ENCODE data around the gene FIZ1.
"Not testable (repeated sequence)": the region's sequence is repeated elsewhere in the genome, so short reads cannot be mapped to it uniquely, and the experiment has no call there.

The FIZ1 gene

DNA sequence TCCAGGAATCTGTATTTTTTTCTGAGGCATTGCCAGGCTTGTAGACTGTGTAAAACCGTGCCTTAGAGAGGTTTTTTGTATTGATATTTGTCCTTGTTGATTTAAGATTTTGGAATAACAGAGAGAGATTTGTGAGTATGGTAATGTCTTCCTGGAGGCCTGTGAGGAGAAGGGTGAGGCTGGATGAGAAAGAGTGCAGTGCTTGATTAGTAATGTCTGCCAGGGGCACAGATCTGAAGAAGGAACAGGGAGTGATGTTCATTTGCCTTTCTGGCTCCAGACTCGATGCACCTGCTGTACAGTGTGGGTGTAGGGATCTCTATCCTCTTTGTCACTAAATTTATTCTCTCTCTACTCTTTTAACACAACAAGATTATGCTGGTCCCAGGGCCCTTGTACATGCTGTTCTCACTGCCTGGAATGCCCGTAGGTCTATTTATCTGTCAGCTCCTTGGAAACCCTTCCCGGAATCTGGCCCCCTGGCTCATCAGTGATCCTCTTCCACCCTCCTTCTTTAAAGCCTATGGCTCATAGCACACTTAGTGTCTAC is 4.2 kb downstream of the FIZ1 start:
- no peak for DNase-seq (ENCODE audit: low read depth)

DNA sequence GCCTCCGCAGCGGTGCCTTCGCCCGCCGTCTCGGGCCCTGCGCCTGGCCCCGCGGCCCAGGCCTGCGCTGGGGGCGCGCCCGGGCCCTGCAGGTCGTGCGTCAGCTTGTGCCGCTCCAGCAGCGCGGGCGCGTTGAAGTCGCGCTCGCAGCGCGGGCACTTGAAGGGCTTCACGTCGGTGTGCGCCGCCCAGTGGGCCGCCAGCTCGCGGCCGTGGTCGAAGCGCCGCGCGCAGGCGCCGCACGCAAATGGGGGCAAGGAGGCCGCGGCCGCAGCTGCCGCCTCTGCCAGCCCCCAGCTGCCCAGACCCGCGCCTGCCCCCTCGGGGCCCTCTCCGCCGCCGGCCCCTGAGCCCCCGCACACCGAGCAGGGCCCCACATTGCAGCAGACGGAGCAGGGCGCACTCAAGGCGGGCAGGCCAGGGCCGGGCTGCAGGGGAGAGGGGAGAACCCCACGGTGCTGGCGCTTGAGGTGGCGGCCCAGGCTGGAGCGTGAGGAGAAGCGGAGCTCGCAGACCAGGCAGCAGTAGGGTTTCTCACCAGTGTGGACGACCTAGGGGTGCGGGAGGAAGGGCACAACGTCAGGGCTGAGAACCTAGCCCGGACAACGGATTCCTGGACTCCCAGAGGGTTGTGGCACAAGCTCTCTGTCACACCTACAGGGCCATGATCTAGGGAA is 6.1 kb downstream of the FIZ1 start:
- no peak for DNase-seq (ENCODE audit: low read depth)

DNA sequence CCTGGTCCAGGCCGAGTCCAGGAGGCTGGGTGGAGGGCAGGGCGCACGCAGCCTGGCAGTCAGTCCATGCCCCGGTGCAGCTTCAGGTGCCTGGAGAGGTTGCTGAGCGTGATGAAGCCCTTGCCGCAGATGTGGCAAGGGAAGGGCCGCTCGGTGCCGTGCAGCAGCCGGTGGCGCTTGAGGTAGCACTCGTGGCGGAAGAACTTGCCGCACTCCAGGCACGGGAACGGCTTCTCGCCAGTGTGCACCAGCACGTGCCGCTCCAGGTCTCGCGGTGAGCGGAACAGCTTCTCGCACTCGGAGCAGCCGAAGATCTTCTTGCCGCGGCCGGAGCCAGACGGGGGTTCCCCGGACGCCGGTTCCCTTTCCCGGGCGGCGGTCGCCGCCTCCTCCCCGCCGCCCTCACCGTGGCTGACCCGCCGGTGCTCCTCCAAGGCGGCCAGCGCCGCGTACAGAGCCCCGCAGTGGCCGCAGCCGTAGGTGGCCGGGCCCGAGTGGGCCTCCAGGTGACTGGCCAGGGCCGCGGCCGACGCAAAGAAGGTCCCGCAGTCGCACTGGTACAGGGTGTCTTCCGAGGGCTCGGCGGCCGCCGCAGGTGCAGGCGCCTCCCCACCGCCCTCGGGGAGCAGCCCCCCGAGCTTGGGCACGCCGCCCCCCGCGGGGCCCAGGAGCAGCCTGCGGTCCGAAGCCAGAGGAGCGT is 6.8 kb downstream of the FIZ1 start:
- DNase-seq (ENCODE audit: low read depth) = no peak

DNA sequence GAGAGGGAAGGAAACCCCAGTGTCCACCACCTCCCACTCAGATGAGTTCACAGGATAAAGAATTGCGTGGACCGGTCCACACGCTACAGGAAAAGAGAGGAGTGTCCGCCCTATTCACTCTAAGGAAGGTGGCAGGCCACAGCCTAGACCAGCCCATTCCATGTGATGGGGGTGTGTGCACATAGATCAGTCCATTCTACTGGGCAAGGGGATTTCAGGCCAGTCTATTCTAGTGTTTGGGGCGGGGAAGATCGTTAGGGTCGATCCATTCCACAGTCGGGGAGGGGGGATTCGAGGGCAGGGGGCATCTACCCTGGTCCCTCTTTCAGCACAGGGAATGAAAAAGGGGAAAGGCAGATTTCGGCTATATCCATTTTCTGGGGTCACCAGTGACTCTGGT is 7.8 kb downstream of the FIZ1 start:
- DNase-seq (ENCODE audit: low read depth) = no peak

DNA sequence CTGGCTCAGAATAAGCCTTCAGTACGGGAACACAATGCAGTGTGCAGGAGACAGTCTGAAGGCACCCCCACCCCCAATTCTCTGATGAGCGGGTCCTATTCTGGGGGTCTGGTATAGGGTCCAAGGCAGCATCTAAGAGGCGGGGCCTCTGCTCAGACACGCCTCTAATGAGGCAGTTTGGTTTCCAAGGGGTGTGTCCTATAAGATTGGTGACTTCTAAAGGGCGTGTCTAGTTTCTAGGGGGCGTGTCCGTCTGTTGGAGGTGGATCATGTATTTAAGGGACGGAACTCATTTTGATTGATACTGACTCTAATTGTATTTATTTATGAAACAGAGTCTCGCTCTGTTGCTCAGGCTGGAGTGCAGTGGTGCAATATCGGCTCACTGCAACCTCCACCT is 8.7 kb downstream of the FIZ1 start:
- no peak for DNase-seq (ENCODE audit: low read depth)

DNA sequence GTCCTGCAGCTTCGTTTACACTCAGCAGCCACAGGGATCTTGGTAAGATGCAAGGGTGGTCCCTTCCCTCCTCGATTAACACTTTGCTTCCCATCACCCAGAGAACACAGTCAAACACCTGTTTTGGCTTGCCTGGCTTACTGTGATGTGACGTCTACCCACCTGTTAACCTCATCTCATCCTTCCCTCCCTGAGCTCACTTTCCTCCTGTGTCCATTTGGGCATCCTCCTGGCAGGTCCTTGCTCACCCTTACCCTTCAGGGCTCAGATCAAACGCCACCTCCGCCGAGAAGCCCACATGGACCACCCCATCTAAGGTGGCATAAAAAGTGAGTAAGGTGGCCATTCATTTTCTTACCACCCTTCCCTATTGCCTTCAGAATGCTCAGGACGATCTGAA is 9.2 kb downstream of the FIZ1 start:
- DNase-seq (ENCODE audit: low read depth) = no peak

DNA sequence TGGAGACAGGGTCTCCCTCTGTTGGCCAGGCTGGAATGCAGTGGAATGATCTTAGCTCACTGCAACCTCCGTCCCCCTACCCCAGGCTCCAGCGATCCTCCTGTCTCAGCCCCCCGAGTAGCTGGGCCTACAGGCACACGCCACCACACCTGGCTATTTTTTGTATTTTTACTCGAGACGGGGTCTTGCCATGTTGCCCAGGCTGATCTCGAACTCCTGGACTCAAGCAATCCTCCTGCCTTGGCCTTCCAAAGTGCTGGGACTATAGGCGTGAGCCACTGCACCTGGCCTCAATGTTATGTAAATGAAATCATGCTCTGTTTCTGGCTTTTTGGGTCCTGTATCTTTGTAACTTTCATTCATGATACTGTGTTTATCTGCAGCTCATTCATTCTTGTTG is 10.6 kb downstream of the FIZ1 start:
- no peak for DNase-seq (ENCODE audit: low read depth)

DNA sequence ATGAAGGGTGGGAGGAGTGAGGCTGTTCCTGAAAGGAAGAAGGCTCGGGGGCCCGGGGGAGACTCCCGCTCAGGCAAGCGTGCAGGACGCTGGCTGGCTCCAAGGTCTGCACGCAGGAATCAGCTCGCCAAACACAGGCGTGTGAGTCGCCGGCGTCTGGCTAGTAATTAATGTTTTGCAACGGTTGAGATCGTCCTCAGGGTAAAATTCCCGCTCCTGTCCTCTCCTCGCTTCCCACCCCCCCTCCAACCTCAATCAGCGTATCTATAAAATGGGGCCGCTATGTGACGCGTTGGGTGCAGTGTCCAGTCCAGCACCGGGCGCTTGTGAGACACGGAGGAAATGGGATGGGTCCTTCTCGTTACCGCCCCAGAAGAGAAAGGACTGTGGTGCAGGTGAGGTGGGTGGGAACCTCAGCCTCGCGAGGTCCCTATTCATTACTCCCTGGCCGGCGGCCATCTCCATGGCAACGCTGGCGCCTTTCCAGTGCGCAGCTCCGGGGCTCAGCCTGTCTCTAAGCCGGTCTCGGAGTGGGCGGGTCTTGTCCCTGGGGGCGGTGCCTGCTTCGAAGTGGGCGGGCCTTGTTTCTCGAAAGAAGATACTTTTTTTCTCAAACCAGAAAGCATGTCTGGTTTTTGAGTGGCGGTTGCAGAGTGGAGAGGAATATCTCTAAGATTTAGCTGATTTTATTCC is 12.2 kb downstream of the FIZ1 start:
- DNase-seq (ENCODE audit: low read depth) = peak; percentile 82

DNA sequence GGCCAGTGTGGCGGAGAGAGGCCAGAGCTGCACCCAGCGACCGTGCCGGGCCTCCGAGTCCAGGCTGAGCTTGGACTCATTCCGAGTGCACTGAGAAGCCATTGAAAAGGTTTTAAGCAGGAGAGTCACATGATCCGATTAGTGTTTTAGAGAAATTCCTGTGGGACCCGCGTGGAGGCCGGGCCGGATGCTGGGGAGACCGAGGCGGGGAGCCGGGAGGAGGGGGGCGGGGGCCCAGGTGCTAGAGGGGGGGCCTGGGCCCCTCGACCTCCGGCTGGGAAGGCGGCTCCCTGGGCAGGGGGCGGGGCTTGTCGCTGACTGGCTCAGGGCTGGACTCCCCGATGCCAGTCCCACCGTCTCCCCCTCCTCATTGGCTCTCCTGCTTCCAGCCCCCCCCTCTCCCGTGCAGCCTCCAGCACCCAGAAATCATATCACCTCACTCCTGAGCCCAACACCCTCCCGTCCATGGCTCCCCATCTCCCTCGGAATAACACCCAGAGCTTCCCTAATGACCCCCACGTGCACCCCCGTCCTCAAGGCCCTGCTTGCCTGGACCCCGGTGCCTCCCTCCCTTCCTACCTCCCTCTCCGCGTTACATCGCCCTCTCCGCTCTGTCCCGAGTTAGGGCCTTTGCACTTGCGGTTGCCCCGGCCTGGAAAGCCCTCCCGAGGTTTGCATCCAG is 13.5 kb downstream of the FIZ1 start:
- no peak for DNase-seq (ENCODE audit: low read depth)

DNA sequence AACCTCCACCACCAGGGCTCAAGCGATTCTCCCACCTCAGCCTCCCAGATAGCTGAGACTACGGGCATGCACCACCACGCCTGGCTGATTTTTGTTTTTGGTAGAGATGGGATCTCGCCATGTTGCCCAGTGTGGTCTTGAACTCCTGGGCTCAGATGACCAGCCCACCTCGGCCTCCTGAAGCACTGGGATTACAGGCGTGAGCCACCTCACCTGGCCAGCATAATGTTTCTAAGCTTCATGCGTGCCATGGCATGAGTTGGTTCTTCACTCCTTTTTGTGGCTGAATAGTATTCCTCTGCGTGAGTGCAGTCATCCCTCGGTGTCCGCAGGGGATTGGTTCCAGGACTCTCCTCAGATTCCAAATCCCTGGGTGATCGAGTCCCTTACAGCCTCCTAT is 14.4 kb downstream of the FIZ1 start:
- no peak for DNase-seq (ENCODE audit: low read depth)

DNA sequence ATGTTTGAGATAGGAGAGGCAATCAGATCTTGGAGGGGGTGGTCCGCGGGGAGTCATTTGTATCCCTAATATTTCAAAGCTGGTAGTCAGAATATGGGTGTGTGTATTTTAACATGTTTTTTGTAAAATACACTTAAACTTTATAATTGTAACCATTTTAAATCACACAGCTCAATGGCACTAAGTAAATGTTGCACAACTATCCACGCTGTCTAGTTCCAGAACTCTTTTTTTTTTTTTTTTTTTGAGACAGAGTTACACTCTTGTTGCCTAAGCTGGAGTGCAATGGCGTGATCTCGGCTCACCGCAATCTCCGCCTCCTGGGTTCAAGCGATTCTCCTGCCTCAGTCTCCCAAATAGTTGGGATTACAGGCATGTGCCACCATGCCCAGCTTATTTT is 15.4 kb downstream of the FIZ1 start:
- DNase-seq (ENCODE audit: low read depth) = not testable (repeated sequence)

DNA sequence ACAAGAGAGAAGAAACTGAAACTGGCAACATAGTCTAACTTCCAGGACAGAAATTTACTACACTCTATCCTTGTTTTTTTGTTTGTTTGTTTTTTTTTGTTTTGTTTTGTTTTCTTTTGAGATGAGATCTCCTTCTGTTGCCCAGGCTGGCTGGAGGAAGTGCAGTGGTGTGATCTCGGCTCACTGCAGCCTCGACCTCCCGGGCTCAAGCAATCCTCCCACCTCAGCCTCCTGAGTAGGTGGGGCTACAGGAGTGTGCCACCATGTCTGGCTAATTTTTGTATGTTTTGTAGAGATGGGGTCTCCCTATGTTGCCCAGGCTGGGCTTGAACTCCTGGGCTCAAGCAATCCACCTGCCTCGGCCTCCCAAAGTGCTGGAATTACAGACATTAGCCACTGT is 17.0 kb downstream of the FIZ1 start:
- not testable (repeated sequence) for DNase-seq (ENCODE audit: low read depth)

DNA sequence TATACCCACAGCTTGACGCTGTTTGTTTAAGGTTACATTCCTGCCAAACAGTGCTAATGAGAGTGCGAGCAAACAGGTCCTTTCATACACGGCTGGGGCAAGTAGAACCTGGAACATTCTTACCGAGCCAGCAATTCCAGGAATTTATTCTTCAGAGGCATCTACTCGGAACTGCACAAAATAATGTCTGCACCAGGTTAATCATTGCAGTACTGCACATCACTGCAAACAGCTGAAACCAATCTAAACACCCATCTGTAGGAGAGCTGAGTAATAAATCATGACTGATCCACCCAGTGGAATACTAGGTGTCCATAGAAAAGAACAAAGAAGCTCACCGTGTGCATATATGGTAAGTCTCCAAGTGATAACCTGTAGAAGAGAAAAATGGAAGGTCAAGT is 17.5 kb downstream of the FIZ1 start:
- DNase-seq (ENCODE audit: low read depth) = no peak

DNA sequence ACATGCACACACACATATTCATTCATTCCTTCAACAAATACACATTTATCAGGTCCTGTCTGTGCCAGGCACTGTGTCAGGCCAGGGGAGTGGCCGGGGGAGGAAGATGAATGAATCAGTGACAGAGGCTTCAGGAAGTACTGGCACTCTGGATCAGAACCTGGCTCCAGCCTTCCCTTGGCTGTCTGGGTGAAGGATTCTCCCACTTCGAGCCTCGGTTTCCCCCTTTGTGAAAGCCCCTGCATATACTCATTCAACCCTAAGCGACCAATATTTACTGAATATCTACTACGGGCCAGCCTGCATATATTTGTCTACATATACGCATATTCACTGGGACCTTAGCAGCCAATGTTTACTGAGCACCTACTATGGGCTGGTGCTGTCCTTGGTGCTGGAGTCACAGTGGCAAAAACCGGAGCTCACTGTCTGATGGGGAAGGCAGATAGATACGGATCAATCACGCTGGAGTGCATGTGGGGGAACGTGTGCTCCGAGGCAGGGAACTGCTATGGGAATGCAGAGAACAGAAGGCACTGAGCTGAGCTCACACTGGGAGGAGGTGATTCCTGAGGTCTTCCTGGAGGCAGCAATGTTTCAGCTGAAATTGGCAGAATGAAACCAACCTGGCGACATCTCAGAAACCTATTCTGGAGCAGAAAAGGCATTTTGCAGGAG is 18.0 kb downstream of the FIZ1 start:
- no peak for DNase-seq (ENCODE audit: low read depth)

DNA sequence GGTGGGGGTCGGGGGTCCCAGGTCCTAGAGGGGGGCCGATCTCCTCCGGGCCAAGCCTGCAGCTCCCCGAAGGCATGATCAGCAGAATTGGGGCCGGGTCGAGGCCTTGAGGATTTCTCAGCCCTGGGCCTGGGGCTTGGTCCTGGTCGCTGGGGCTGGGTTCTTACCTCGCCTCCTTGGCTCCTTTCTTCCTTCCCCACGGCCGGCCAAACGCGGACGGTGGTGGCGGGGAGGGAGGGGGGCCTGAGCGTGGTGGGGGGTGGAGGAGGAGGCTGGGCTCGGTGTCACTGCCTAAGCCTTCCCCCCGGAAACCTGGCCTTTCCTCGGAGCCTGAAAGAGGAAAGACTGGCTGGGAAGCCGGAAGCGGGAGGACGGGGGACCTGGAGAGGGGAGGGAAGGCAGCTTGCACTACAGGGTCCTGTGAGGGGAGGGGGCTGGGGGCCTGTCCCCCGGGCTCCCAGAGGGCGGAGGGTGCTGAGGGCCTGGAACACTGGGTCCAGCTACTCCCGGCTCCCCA is 18.6 kb downstream of the FIZ1 start, which contains the start of gene ZNF579:
TSS of gene ZNF579 (minus strand) at position 221 of the 517 bp plus-strand sequence. CDS start 1,209 bp downstream, outside the sequence.
- peak; percentile 56 for DNase-seq (ENCODE audit: low read depth)

DNA sequence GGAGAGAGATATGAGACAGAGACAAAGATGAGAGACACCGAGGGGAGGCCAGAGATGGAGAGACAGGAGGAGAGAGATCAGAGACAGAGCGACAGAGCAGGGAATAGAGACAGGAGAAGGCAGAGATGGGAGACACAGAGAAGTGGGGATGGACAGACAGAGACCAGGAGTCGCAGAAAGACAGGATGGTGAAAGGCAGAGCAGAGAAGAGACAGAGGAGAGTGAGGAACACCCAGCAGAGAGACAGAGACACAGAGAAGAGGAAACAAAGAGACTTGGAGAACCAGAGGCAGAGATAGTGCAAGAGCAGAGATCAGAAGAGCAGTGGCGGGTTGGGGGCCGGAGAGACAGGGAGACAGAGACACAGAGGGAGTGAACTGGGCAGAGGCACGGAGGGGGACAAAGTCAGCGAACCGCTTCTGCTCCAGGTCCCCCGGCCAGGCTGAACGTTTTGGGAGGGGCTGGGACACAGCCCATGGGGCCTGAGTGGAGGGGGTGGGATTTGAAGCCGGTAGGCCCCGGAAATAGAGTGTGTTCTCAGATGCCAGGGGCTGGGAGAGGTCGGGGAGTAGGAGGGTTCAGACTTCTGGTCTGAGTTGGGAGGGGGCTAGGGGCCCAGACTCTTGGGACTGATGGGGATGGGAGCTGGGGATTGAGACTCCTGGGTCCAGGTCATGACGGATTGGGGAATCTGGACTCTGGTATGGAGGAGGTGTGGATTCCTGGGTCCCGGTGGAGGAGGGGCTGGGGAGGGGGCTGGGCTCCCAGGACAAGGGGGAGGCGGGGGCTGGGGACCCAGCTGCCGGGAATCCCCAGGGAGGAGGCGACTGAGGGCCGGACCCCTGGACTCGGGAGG is 19.3 kb downstream of the FIZ1 start:
- DNase-seq (ENCODE audit: low read depth) = no peak

DNA sequence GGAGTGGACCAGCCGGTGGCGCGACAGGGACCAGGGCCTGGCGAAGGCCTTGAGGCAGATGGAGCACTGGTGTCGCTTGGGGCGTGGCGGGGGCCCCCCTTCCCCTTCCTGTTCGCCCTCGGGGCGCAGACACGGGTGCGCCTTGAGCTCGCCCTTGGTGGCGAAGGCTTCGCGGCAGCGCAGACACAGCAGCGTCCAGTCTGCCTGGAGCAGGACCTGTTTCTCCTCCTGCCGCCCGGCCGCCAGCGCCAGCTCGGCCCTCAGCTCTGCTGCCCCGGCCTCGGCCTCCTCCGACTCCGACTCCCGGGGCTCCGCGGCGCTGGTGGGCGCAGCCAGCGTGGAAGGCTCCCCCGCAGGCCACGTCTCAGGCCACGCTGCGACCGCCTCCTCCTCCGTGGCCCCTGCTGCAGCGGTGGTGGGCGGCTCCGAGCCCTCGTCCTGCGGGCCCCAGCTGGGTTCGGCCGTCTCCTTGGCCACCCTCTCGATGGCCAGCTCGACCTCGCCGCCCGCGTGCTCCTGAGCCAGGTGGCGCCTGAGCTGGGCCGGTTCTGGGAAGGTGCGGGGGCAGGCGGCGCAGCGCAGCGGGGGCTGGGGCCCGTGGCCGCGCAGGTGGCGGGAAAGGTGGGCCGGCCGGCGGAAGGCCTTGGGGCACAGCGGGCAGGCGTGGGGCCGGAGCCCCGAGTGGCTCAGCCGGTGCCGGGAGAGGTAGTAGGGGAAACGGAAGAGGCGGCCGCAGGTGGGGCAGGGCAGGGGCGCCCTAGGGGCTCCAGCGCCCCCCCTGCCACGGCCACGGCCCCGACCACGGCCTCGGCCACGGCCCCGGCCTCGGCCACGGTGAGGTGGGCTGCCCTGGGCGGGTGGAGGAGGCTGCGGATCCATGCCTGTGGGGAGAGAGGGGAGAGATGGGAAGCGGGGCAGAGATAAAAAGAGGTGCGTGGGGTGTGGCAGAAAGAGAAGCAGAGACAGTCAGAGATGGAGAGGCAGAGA is 20.3 kb downstream of the FIZ1 start:
- DNase-seq (ENCODE audit: low read depth) = no peak

DNA sequence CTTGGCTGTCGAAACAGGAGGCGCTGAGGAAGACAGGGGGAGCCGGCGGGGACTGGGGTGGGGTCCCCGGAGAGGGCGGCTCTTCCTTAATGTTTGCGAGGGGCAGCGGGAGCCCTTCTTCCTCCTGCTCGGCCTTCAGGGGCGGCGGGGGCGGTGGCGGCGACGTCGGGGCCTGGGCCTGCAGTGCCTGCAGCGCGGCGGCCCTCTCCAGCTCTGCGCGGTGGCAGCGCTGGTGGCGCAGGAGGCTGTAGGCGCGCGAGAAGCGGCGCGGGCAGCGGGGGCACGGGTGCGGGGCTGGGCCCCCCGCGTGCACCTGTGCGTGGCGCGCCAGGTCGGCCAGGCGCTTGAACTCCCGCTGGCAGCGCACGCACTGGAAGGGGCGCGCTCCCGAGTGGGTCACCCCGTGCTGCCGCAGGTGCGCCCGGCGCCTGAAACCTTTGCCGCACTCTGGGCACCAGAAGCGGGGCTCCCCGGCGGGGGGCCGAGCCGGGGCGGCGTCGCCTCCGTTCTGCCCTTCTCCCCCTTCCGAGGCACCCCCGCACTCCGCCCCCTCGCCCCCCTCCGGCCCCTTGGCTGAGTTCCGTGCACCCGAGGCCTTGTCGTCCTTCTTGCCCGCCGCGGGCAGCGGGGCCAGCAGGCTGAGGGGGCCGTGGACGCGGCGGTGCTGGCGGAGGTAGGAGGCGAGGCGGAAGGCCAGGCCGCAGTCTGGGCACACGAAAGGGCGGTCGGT is 21.1 kb downstream of the FIZ1 start:
- DNase-seq (ENCODE audit: low read depth) = no peak

DNA sequence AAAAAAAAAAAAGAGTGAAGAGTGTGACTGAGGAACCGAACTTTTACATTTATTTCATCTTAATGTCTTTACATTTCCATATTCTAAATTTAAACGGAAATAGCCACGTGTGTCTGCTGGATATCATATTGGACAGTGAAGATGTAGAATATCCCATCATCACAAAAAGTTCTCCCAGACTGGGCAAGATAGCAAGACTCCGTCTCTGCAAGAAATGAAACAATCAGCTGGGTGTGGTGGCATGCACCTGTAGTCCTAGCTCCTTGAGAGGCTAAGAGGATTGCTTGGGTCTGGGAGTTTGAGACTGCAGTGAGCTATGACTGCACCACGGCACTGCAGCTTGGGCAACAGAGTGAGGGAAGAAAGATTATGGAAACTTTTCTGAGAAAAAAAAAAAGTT is 22.6 kb downstream of the FIZ1 start:
- DNase-seq (ENCODE audit: low read depth) = no peak

Measured in activated T-helper 1 cell treated with Interleukin-2 at 50 U/mL for 16 hours (primary cell).